Measurements from ENCODE around the gene TENM4.

TENM4 gene

DNA sequence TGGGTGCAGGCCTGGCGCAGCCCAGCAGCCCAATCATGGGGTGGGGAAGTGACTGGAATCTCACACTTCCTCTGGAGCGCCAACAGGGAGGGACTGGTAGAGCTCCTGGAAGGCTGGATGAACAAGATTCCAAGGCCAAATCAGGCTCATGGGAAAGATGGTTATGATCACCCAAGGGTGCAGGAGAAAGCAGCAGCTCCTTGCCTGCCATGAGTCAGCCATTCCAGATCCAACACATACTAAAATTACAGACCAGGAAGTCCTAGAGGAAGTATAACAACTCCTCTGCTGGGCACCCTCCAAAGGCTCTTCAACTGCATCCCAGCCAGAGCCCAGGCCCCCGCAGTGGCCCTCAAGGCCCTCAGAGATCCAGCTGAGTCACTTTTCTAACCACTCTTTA lies 427.3 kb downstream of the TENM4 start:
- TF ChIP-seq CTCF (IDR thresholded peaks at IDR 0.05; ENCODE audit: low read depth, low read length, missing control alignments) = no peak
- no peak for DNase-seq (ENCODE audit: low read depth)

DNA sequence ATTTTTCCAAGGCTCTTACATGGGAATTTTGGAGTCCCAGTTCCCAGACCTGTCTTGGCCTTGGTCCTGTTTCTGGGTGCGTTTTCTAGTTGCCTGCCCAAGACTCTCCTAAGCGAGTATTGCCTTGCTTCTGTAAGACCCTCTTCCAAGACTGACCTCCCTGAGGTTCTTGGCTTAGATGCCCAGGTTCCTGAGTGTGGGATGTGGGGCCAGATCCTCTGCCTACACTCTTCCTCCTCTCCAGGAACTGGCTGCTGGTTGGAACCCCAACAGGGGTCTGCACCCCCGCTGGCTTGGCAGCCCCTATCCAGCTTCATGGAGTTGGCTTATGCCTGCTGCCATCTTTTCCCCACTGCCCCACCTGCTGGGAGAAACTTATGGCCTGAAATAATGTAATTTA lies 429.5 kb downstream of the TENM4 start:
- H3K4me3 ChIP-seq (ENCODE audit: low read depth, low read length) = no peak overlapping the region
- no peak for DNase-seq (ENCODE audit: low read depth)
- TF ChIP-seq CTCF (IDR thresholded peaks at IDR 0.05; ENCODE audit: low read depth, low read length, missing control alignments) = no peak

More for the DNA sequence above, 427.3 kb downstream of the TENM4 start:
- H3K4me3 ChIP-seq (ENCODE audit: low read depth, low read length) = no peak overlapping the region

DNA sequence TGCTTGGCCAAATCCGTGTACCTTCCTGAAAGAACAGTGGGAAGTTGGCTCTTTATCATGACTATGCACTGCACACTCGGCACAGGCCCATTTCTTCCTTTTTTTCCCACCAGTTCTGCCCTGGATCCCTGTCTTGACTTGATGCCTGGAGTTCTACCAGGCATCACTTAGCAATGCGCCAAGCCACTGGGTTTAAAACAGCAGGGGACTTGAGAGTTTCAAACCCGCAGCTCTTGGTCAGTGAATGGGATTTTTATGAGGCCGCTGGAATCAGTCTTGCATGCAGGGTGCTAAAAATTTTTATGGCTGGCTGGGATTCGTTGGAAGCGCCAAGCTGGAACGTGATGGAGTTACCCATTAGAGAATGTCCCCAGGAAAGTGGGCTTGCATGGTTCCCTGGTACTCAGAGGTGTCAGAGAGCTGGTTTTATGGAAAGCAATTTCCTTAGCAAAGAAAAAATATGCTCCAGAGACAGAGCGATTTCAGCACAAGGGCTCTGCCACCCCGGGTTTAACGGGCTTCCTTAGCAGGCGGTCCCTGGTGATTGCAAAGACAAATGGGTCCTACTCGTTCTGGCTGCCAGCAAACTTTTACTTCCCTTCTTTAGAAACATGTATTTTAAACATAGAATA lies 432.9 kb downstream of the TENM4 start:
- DNase-seq (ENCODE audit: low read depth) = no peak
- no peak overlapping the region for H3K4me3 ChIP-seq (ENCODE audit: low read depth, low read length)
- no peak for TF ChIP-seq CTCF (IDR thresholded peaks at IDR 0.05; ENCODE audit: low read depth, low read length, missing control alignments)

DNA sequence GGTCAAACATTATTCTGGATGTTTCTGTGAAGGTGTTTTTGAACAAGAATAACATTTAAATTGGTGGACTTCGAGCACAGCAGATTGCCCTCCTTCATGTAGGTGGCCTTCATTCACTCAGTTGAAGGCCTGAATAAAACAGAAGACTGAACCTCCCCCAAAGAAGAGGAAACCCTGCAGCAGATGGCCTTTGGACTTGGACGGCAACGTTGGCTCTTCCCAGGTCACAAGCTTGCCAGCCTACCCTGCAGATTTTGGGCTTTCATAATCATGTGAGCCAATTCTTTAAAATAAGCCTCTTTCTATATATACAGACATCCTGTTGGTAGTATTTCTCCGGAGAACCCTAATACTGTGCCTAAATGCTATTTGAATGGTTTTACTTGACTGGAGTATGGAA lies 434.0 kb downstream of the TENM4 start:
- no peak for DNase-seq (ENCODE audit: low read depth)
- no peak for TF ChIP-seq CTCF (IDR thresholded peaks at IDR 0.05; ENCODE audit: low read depth, low read length, missing control alignments)
- no peak overlapping the region for H3K4me3 ChIP-seq (ENCODE audit: low read depth, low read length)

GRCh38 chr11:78996007-78996406 lies 444.8 kb downstream of the TENM4 start:
- TF ChIP-seq CTCF (IDR thresholded peaks at IDR 0.05; ENCODE audit: low read depth, low read length, missing control alignments) = no peak
- no peak for DNase-seq (ENCODE audit: low read depth)
- no peak overlapping the region for H3K4me3 ChIP-seq (ENCODE audit: low read depth, low read length)

GRCh38 chr11:78995171-78995570 lies 445.7 kb downstream of the TENM4 start:
- no peak overlapping the region for H3K4me3 ChIP-seq (ENCODE audit: low read depth, low read length)
- no peak for TF ChIP-seq CTCF (IDR thresholded peaks at IDR 0.05; ENCODE audit: low read depth, low read length, missing control alignments)
- no peak for DNase-seq (ENCODE audit: low read depth)

- H3K4me3 ChIP-seq (ENCODE audit: low read depth, low read length) = no peak overlapping the region
- no peak for DNase-seq (ENCODE audit: low read depth)
- TF ChIP-seq CTCF (IDR thresholded peaks at IDR 0.05; ENCODE audit: low read depth, low read length, missing control alignments) = no peak
These were observed 446.9 kb downstream of the TENM4 start for GRCh38 chr11:78993802-78994430.
